Forelimb muscle (tissue), 1 donor: ENCODE results near the gene TBC1D10A. TPM values are rescaled to one million over a fixed set of nuclear protein-coding genes. Genes with fewer than 3 reads are reported as not detected.

Experiments
- DNase-seq: peaks from one replicate; pipeline ENCODE4 v3.0.0-alpha.2; 2013; ENCODE audit warnings: low read depth
- polyA plus RNA-seq: library from polyadenylated mRNA; unstranded; fragments of 120-200 nt; gene quantifications from one replicate; pipeline ENCODE4 v1.2.1, GENCODE V29; 2013; ENCODE audit not compliant: insufficient read length

TBC1D10A gene
- polyA plus RNA-seq, 1 donor = 7.1 TPM

DNA sequence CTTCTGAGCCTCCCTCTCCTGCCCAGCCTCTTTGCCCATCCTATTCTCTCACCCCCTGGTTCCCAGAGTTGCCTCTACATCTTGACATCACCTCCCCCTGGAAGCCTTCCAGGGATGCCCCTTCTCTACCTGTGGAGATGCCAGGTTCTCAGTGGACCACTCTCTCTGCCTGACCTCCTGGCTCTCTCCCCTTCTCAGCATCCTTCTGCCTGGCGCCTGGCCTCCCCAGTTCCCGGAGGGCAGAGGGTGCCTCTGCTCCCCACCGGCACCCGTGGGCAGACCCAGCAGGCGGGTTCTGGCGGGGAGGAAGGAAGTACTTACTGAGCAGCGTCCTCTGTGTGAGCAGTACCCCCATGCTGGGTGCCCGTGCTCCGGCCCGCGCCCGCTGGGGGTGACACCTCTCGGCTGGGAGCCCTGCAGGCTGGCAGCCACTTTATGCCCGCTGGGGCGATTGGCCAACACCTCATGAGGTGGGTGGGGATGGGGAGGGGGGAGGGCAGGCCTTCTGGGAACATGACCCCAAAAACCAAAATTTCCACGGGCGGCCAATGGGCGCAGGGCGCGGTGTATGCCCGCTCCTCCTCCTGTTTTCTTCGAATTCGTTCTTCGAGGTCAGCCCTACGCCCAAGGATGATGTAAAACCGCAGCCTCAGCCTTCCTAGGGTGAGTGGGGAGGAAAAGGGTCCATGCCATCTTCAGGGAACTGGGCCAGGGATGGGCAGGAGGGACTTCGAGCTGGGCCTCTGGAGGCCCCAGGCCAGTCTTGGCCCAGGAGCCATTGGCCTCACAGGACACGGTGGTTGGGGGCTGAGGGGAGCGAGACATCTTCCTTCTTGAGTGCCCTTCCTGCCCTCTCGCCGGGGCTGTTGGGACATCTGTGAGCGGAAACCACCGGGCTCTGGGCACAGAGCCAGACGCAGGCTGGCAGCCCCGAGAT is 60.0 kb downstream of the TBC1D10A start, which contains the start of gene OSM:
Gene OSM (minus strand): TSS at position 407 of the 937 bp plus-strand sequence. CDS start 52 bp downstream, at position 355.
- DNase-seq = no peak

GRCh38 chr22:30265823-30266444 is 60.8 kb downstream of the TBC1D10A start:
- no peak for DNase-seq

- DNase-seq = no peak
Measured at GRCh38 chr22:30265131-30265720, 61.5 kb downstream of the TBC1D10A start.

- no peak for DNase-seq
Measured at GRCh38 chr22:30263883-30264282, 62.9 kb downstream of the TBC1D10A start.

DNA sequence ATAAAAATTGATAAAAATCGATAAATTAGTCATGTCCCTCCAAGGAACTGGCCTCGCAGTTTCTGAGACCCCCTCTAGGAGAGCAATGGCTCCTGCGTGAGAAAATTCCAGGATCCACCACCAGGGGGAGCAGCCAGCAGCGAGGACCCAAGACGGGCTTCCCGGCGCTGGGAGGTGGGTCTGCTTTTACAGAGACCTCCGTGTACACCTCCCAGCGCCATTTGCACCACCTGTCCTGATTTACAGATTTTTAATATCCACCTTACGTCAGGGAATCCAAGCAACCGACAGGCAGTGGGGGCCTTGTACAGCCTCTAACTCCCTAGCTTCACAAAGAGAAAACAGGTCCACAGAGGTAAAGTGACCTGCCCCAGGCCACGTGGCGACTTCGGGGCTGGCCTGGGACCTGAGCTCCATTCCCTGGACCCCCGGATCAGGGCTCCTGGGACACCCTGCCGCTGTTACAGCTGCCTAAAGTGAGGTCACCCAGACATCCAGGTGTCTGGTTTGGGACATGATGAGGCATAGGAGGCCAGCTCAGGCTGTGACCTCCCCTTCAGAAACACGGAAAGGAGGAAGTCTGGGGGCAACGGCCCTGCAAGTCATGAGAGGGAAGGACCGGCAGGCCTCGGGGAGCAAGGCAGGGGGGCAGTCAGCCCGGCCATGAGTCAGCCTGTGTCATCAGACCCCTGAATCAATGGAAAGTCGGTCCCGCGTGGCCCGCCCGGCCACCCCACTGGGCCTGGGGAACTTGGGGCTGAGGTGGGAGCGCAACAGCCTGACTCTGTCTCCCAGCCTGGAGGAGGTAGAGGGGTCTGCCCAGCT is 63.6 kb downstream of the TBC1D10A start:
- no peak for DNase-seq

DNA sequence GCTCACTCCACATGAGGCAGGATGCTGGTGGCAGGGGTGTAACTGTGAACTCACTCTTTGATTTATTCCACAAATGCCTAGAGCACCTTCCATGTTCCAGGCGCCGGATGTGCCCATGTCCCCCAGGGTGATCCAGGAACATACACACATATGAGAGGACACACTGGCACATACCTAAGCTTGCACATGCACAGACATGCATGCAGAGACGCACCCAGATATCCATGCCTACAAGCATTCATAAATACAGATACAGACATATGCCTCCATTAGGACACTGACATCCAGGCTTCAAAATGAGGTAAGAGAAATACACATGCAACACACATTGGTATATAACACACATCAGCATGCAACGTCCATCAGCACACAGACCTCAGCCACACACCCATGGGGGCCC is 64.6 kb downstream of the TBC1D10A start:
- DNase-seq = no peak

- DNase-seq = no peak
Measured at GRCh38 chr22:30261134-30261533, 65.6 kb downstream of the TBC1D10A start.

DNA sequence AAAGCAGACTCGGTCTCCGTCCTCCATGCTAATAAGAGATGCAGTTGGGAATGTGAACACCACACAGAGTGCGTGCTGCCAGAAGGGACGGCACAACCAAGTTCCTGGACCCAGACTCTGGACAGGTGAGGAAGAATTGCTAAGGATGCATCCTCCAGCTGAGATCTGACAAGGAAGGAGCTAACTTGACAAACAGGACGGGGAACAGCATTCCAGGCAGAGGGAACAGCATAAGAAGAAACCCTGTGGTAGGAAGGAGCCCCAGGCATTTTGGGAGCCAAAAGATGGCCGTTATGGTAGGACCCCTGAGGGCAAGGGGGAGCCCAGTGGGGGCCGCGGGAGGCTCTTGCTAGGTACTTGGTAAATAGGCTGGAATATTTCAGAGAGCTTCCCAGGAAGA is 66.1 kb downstream of the TBC1D10A start:
- no peak for DNase-seq

DNA sequence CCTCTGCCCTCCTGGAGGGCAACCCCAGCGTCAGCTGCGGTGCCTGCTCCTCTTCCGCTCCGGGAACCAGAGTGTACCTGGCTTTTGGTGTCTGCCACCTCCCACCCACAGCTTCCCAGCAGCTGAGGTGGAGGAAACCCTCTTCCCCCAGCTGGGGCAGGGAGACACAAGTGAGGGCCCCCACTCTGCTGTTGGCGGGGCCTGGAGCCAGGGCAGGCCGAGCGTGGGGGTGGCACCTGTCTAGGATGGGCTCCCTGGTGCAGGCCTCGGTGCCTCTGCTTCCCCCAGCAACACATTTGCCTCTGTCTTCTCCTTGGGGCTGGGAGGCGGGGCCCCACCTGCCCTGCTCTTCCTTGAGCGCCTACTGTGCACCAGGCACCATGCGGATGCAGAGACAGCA is 66.5 kb downstream of the TBC1D10A start:
- no peak for DNase-seq

- DNase-seq = no peak
Measured at GRCh38 chr22:30254314-30254713, 72.4 kb downstream of the TBC1D10A start.

- no peak for DNase-seq
Measured at GRCh38 chr22:30253205-30253852, 73.4 kb downstream of the TBC1D10A start.

DNA sequence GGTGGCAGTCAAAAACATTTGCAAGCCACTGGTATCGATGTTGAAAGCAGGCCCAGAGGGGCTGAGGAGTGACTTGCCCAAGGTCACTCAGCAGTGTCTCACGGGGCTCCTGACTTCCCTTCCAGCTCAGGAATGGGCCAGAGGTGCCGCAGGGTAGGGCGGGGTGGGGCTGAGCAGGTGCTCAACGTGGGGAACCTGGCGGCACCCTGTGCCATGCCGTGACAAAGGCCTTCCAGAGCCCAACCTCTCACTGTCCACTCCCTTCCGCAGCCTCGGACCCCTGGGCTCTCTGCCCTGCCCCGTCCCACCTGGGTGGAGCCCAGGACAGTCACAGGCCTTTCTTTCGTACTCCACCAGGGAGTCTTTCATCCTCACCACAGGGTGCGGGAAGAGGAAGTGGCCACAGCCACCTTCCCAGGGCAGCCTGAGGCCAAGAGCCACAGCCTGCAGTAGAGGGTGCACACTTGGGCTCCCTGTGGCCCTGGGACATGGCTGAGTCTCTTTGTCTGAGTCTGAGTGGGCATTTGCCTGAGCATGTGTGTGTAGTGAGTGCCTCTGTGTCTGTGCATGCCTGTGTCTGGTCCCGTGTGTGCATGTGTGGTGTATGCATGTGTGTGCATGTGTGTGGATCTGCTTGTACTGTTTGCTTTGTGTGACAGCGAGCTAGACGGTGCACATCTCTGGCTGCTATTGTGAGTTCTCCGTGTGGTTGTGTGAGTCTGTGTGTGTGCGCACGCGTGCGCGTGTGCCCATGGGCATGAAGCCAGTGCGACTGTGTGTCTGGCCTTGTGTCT is 74.1 kb downstream of the TBC1D10A start:
- no peak for DNase-seq

- no peak for DNase-seq
Measured at GRCh38 chr22:30251711-30252110, 75.0 kb downstream of the TBC1D10A start.

DNA sequence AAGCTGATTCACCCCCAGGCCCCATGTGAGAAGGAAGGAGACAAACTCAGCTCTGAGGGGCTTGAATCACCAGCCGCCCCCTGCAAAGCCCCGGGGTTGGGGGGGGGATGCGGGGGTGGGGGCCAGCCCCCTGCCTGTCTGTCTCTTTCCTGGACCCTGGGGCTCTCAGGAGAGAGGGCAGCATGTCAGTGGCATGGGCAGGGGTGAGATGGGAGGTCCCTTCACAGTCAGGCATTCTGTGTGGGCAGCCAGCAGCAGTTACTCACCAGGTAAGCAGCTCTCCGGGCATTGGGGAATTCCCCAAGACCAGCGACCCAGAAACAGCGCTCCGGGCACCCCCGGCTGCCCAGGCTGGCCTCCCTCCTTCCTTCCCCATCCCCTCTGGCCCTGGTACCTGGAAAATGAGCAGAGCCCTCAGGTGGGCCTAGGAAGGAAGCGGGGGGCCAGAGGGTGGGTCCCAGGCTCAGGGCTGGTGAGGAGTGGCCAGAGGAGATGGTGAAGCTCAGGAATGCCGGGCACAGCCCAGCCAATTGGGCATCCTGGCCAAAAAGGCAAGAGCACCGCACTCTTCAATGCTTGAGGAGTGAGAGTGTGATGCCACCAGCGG is 76.0 kb downstream of the TBC1D10A start:
- no peak for DNase-seq

DNA sequence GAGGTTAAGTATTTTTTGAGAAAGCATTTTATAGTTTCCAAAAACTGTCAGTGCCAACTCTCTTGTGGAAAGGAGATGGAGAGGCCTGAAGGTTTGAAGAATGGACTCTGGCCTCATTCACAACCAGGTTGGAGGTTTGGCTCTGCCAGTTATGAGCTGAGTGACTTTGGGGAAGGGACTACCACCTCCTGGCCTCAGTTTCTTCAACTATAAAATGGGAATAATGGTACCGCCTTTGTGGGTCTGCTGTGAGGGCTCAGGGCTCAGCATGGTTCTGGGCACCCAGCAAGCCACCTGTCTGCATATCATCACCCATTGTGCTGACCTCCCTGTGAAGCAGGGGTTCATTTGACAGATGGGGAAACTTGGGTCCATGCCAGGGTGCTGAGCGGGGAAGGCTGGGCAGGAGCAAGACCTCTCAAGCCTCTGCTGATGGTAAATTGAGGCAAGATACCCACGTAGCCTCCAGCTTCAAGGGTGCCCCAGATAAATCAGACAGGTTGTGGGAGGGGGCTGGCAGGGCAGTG is 76.6 kb downstream of the TBC1D10A start:
- DNase-seq = no peak

DNA sequence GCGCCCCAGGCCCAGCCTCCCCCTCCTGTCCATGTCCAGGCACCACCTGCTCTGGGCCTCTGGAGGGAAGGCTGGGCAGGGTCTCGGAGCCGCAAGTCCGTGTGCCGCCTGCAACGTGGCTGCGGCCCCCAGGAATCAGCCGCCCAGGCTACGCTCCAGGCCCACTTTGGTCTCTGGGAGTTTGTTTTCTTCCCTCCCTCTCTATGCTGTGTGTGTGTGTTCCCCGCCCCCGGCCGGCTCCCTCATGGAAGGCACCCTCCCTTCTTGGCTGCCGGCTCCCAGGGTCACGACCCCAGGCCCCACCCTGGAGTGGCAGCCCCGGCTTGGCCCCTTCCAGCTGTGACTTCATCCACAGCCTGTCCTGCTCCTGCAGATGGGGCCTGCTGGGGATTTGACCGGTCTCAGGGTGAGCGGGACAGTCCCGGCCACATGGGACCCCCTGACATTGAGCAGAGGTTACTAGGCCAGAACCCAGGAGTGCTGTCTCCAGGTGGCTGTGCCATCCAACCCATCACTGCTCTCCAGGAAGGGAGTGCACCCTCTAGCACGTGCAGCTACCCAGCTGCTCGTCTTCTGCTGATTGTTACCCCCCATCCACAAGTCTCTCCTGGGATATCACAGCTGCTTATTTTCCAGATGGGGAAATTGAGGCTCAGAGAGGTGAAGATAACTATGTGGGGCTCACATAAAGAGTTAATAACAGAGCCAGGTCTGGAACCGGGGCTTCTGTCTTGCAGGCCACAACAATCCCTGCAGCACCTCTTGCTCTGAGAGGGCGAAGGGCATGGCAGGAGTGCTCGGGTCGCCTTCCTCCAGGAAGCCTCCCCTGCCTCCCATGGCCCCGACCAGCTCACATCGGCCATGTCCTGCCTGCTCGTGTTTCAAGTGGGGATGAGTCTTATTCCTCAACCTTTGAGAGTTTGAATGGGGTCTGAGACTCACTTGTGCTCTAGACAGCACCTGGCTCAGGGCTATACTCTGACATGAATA is 77.4 kb downstream of the TBC1D10A start:
- no peak for DNase-seq

DNA sequence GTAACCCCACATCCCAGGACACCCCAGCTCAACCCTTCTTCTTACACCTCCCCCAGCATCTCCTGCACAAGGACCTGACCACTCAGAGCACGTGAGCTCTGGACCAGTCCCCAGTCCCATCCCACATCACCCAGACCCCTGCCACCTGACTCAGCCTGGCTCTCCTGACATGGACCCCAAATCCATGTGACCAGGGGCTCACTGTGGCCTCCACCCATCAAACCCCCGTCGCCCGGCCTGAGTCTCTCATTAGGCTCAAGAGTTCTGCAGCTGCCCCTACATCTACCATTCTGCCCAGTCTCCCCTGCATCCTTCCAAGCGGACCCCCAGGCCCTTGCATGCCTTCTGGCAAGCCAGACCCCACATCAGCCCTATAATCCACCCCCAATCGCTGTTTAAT is 78.3 kb downstream of the TBC1D10A start:
- DNase-seq = no peak

- DNase-seq = no peak
Measured at GRCh38 chr22:30247974-30248373, 78.8 kb downstream of the TBC1D10A start.
